Endometrium (tissue), 2 donors: Measurements from ENCODE around the gene C11orf52.

ENCODE experiments used
- FAIRE-seq: peaks from 2 replicates; lab custom pipeline; 2012; peaks lifted over from hg19 to GRCh38; lab: Jason Lieb, UNC
- donor health status: control.
- donor health status: control.

The C11orf52 gene

GRCh38 chr11:111939836-111940604, 21.3 kb downstream of the C11orf52 start:
- no peak for FAIRE-seq

DNA sequence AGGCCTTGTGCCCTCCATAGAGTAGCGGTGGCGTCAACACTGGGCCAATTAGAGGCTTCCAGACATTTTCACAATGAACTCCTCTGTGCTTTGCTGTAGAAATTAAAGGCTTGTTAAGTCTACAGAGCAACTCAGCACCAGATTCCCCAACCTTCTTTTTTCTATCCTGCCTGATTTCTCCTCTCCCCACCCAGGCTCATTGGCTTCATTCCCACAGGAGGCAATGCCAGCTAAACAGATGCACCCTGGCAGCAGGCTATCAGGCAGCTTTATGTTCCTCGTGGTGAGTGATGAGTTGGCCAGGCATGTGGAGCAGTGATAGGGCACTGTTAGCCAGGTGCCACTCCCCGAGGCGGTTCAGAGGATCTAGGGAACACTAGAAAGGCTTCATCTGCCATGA, 23.2 kb downstream of the C11orf52 start:
- FAIRE-seq = no peak

DNA sequence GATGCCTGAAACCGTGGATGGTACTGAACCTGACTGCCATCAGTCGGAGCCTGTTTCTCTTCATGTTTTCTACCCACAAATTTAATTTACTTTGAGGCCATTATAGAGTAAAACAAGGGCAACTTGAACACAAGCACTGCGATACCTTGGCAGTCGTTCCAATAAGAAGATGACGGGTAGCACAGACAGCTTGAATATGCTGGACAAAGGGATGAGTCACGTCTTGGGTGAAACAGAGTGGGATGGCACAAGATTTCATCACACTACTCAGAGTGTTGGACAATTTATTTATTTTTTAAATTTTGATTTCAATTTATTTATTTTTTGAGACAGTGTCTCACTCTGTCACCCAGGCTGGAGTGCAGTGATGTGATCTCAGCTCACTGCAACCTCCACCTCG, 24.1 kb downstream of the C11orf52 start:
- FAIRE-seq = no peak

DNA sequence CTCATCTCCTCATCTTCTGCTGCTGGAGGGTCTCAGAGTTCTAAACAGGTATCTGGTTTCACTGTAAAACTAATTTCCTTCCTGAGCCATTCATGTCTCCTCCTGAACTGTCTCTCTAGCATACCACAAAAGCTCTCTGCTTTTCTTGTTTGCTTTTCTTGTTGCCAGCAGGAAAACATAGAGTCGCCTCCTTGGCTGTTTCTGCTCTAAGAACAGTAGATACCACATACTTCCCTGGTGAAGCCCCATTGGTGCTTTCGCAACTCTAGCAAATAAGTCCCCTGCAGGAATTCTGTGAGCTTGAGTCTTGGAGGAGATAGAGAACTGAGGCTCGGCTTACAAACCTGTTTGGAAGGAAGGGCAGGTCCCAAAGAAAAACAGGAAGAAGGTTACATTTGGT, 25.4 kb downstream of the C11orf52 start:
- no peak for FAIRE-seq

DNA sequence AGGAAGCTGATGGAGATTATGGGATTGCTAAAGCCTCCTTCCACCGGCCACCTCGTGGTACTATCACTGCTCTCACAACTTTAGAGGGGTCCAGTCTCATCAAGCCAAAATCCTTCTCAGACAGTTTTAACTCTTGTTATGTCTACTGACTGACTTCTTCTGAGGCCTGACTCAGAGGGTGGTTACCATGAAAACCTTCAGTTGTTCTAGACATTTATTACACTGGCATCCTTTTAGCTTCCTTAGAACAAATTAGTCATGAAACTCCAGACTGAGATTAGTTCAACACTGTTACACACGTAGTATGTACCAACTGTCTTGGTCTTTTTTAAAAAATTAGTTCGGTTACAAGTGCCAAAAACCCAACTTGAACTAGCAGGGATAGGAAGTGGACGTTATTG, 25.9 kb downstream of the C11orf52 start:
- no peak for FAIRE-seq

- no peak for FAIRE-seq
These were observed 26.5 kb downstream of the C11orf52 start for GRCh38 chr11:111945198-111945597.

DNA sequence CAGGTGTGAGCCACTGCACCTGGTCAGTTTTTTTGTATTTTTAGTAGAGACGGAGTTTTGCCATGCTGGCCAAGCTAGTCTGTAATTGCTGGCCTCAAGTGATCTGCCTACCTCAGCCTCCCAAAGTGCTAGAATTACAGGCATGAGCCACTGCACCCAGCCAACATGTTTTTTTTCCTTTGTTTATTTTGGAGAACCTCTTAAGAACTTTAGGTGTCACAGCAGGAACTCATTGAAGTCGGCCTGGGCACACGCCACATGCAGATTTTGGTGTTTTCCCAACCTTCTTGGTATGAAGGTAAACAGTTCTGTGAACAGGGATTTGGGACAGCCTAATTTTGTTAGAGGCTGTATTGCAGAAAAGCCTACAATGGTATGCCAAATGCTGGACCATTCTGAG, 27.8 kb downstream of the C11orf52 start:
- no peak for FAIRE-seq

DNA sequence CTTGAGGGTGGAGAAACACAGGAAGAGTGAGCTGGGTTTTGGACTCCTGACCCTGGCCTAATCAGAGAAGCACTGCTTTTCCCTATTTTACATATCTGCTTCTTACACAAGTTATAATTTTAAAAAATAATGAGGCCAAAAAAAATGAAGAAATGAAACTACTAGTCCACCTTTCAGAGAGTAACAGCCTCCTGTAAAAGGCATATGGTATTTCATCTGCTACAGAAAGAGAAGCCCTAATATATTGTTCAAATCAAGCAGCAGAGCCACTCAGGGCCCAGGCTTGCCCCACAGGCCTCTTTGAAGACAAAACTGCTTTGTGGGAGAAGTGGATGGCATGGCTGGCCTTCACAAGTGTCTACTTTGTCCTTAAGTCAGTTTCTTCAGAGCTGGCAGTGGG, 28.4 kb downstream of the C11orf52 start:
- FAIRE-seq = no peak

- no peak for FAIRE-seq
These were observed 31.1 kb downstream of the C11orf52 start for GRCh38 chr11:111949519-111950426.

DNA sequence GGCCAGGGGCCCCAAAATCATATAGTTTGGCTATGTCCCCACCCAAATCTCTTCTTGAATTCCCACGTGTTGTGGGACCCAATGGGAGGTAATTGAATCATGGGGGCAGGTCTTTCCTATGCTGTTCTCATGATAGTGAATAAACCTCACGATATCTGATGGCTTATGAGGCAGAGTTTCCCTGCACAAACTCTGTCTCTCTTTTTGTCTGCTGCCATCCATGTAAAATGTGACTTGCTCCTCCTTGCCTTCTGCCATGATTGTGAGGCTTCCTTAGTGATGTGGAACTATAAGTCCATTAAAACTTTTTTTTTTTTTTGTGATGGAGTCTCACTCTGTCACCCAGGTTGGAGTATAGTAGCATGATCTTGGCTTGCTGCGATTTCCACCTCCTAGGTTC, 32.9 kb downstream of the C11orf52 start:
- no peak for FAIRE-seq

- no peak for FAIRE-seq
These were observed 35.4 kb downstream of the C11orf52 start for GRCh38 chr11:111954154-111954553.

DNA sequence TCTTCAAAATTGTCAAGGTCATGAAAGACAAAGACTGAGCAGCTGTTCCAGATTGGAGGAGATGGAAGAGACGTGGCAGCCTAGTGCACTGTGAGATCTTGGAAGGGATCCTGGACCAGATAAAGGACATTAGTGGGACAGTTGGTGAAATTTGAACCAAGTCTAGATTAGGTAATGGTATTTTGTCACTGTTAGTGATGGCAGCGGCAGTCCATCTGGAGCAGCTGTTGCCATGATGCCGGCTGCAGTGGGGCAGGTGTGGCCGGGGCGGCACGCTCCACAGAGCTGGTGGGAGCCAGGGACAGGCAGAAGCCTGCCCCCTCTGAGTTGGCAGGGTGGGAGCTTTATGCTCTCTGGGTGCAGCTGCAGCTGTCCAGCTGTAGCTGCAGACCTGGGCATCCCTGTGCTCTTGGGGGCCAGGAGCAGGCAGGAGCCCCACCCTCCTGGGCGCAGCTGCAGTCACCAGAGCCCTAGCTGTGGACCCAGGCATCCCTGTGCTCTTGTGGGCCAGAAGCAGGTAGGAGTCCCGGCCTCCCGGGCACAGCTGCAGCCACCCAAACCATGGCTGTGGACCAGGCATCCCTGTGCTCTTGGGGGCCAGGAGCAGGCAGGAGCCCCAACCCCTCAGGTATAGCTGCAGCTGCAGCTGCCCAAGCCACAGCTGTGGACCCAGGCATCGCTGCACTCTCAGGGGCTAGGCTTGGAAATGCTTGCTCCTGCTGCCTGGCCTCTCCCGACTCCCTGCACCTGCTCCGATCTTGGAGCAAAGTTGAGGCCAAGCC, 39.1 kb downstream of the C11orf52 start:
- no peak for FAIRE-seq

- FAIRE-seq = no peak
These were observed 42.2 kb downstream of the C11orf52 start for GRCh38 chr11:111960916-111961315.

DNA sequence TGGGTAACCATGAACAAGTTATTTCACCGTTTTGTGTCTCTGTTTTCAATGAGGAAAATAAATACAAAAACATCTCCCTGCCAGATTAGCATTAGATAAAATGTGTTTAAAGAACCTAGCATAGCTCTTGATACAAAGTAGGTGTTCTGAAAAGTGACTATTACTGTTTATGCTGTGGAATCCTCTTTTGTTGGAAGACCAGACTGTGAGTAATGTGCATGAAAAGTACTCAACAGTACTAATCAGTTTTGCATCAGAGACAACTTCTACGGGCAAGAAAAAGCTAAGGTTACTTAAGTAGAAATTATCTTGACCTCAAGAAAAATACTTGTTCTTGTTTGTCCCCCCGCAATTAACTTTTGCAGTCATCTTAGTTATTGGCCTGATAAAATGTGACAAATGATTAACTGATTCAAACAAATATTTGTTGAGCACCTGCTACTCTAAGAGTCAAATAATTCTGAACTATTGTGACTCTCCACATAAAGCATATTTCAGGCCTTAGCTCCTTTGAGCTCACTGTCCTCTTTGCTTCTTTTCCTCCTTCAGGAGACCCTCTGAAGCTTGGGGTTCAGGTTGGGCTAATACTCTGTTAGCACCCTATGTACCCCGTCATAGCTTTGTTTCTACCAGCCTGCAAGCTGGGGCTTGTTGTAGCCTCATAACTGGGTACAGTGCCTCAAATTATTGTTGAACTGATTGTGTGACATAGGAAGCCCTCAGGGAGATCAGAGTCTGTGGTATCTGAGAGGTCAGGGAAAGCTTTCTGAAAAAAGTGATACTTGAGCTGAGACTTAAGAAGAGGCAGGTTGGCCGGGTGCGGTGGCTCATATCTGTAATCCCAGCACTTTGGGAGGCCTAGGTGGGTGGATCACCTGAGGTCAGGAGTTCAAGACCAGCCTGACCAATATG, 42.9 kb downstream of the C11orf52 start:
- no peak for FAIRE-seq

DNA sequence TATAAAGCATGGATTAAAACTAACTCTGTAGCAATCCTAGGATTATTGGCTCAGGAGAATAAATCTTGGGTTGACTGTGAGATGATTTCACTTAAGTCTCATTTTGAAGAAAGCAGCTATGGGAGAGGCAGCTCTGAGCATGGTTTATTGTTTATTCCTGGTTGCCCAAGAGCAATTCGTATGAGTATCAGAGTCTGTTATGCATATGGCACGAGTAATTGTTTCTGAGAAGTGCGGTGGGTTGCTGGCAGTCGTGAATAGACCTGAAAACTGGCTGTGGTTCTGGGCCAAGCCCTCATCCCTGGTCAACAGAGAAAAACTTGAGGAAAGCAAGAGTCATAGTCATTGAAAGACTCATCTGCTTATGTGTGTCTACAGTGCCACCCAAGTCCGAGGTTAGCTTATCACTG, 45.2 kb downstream of the C11orf52 start:
- FAIRE-seq = no peak

GRCh38 chr11:111966678-111967077, 48.0 kb downstream of the C11orf52 start:
- FAIRE-seq = no peak

- no peak for FAIRE-seq
These were observed 48.9 kb downstream of the C11orf52 start for GRCh38 chr11:111967649-111968048.

DNA sequence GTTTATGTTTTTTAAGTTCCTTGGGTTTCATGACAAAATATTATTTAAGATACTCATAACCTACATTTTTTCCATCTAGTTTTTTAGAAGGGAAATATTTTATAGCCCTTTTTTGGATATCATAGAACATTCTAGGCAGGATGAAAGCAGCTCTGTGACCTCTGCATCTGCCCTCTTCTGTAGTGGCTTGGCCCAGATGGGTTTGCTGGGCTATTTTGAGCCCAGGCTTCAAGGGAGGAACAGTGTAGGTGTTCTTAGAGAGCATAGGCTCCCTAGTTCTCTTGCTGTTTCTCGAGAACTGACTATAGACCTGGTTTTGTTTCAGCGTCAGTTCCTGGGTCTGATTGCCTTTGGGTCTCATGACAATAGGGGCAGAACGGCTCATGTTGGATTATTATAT, 50.6 kb downstream of the C11orf52 start:
- no peak for FAIRE-seq

- no peak for FAIRE-seq
These were observed 55.7 kb downstream of the C11orf52 start for GRCh38 chr11:111974446-111974845.

DNA sequence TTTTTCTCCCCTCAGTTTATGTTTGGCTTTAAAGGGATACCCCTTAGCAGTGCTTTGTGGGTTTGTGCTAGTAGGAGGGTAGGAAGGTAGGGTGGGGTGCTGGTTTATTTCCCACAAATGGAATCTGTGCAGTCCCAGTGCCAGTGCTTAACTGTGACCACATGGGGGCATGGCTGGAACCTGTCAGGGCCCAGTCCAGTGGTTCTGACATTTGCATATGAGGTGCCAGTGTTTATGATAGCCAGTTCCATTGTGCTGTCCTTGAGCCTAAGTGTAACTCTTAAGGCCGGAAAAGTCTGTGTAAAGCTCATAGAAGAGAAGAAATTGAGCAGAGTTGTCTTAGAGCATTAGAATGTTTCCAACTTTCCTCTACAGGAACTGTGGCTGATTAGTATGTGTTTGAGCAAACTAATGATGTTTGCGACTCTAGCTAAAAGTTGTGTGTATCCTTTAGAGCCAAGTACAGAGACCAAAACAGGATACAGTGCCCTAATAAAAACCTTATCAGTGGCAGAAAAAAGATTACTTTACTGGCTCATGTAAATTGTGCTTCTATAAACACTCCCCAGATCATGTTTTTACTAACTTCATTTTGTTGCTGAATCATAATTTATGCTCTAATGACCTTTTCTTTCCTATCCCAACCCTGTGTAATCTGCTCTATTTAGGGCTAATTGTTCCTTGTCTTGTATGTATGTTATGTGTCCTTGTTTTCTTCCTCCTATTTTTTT, 56.5 kb downstream of the C11orf52 start:
- FAIRE-seq = peak; percentile 43
